HEK293 (cell line): ENCODE results near the gene ACSS2.

Experiments used
- CTCF ChIA-PET: fragments of 350-600 bp; formaldehyde crosslinking; extraction: SDS; loops from one replicate; lab custom pipeline; 2021; ENCODE audit warnings: antibody characterized with exemption; lab: Yijun Ruan, JAX
- POLR2A ChIA-PET: fragments of 300-600 bp; formaldehyde crosslinking; extraction: SDS; loops from one replicate; lab custom pipeline; 2020; ENCODE audit warnings: antibody characterized with exemption, inconsistent platforms; lab: Yijun Ruan, JAX
- H3K27ac ChIP-seq: fragments of 200-500 bp; sonication (Bioruptor generic); 2 replicates; pipeline ENCODE4 v1.5.1; 2014; ENCODE audit warnings: low read depth, low read length, control low read depth, inconsistent platforms; ENCODE audit errors: extremely low read depth
- H3K36me3 ChIP-seq, 2 experiments: fragments of 200-500 bp in 1 of 2; sonication (Bioruptor generic) in 1 of 2; 1 replicate in 1 of 2; 2 replicates in 1 of 2; pipeline ENCODE4 v1.5.1; 2014 to 2017; ENCODE audit warnings: inconsistent platforms in 2 of 2, low read length in 2 of 2; ENCODE audit not compliant: control insufficient read depth in 2 of 2, insufficient read depth in 1 of 2
- H3K4me1 ChIP-seq: fragments of 200-500 bp; sonication (Bioruptor generic); 2 replicates; pipeline ENCODE4 v1.5.1; 2014; ENCODE audit warnings: mild to moderate bottlenecking, low read length, inconsistent platforms; ENCODE audit not compliant: control insufficient read depth, insufficient read depth
- H3K4me3 ChIP-seq: 2 replicates; pipeline ENCODE4 v1.5.1; 2011; ENCODE audit warnings: low read depth, mild to moderate bottlenecking, control low read depth, low read length, moderate library complexity
- H3K9me3 ChIP-seq: fragments of 200-500 bp; sonication (Bioruptor generic); 2 replicates; pipeline ENCODE4 v1.5.1; 2014; ENCODE audit warnings: low read depth, low read length, inconsistent platforms; ENCODE audit not compliant: control insufficient read depth, insufficient read depth
- EGR2 ChIP-seq: fragments of 450-650 bp; formaldehyde crosslinking; IDR thresholded peaks from 2 replicates; pipeline ENCODE4 v1.5.1; 2016; ENCODE audit warnings: low read depth, missing biosample characterization, missing genetic modification characterization
- HOXA7 ChIP-seq: sonication (generic); formaldehyde crosslinking; IDR thresholded peaks from 2 replicates; pipeline ENCODE4 v1.8.1; 2022; ENCODE audit warnings: missing genetic modification reagents, borderline replicate concordance
- KLF17 ChIP-seq: fragments of 450-650 bp; formaldehyde crosslinking; IDR thresholded peaks from 2 replicates; pipeline ENCODE4 v1.5.1; 2016; ENCODE audit warnings: missing biosample characterization, missing genetic modification characterization
- OSR2 ChIP-seq: fragments of 450-650 bp; formaldehyde crosslinking; IDR thresholded peaks from 2 replicates; pipeline ENCODE4 v1.5.1; 2016; ENCODE audit warnings: missing biosample characterization, missing genetic modification characterization
- OVOL3 ChIP-seq: fragments of 450-650 bp; formaldehyde crosslinking; IDR thresholded peaks from 2 replicates; pipeline ENCODE4 v1.5.1; 2016; ENCODE audit warnings: missing biosample characterization, missing genetic modification characterization
- RBAK ChIP-seq: fragments of 450-650 bp; formaldehyde crosslinking; IDR thresholded peaks from 2 replicates; pipeline ENCODE4 v1.5.1; 2016; ENCODE audit warnings: missing biosample characterization, missing genetic modification characterization
- SP7 ChIP-seq: fragments of 450-650 bp; formaldehyde crosslinking; IDR thresholded peaks from 2 replicates; pipeline ENCODE4 v1.5.1; 2016; ENCODE audit warnings: missing biosample characterization, missing genetic modification characterization
- ZBTB1 ChIP-seq: fragments of 450-650 bp; formaldehyde crosslinking; IDR thresholded peaks from 2 replicates; pipeline ENCODE4 v1.5.1; 2016; ENCODE audit warnings: missing biosample characterization, missing genetic modification characterization
- ZBTB8A ChIP-seq: fragments of 450-650 bp; formaldehyde crosslinking; IDR thresholded peaks from 2 replicates; pipeline ENCODE4 v1.5.1; 2016; ENCODE audit warnings: missing biosample characterization, missing genetic modification characterization
- ZFHX2 ChIP-seq: fragments of 450-650 bp; formaldehyde crosslinking; conservative IDR thresholded peaks from 2 replicates; pipeline ENCODE4 v1.5.1; 2016; ENCODE audit warnings: missing biosample characterization, missing genetic modification characterization
- ZNF184 ChIP-seq: fragments of 450-650 bp; IDR thresholded peaks from 2 replicates; pipeline ENCODE4 v1.5.1; 2018; ENCODE audit warnings: missing biosample characterization, mild to moderate bottlenecking, missing genetic modification characterization
- ZNF302 ChIP-seq: fragments of 450-650 bp; formaldehyde crosslinking; IDR thresholded peaks from 2 replicates; pipeline ENCODE4 v1.5.1; 2016; ENCODE audit warnings: missing biosample characterization, missing genetic modification characterization, low read depth
- ZNF350 ChIP-seq: fragments of 450-650 bp; formaldehyde crosslinking; IDR thresholded peaks from 2 replicates; pipeline ENCODE4 v1.5.0; 2017; ENCODE audit warnings: missing biosample characterization, mild to moderate bottlenecking, missing genetic modification characterization
- ZNF391 ChIP-seq: fragments of 450-650 bp; formaldehyde crosslinking; IDR thresholded peaks from 2 replicates; pipeline ENCODE4 v1.5.1; 2016; ENCODE audit warnings: low read depth, missing biosample characterization, missing genetic modification characterization, borderline replicate concordance
- ZNF398 ChIP-seq: fragments of 450-650 bp; formaldehyde crosslinking; IDR thresholded peaks from 2 replicates; pipeline ENCODE4 v1.5.1; 2017; ENCODE audit warnings: missing biosample characterization, missing genetic modification characterization
- ZNF433 ChIP-seq: fragments of 450-650 bp; formaldehyde crosslinking; IDR thresholded peaks from 2 replicates; pipeline ENCODE4 v1.5.1; 2016; ENCODE audit warnings: missing biosample characterization, missing genetic modification characterization, low read depth
- ZNF549 ChIP-seq: fragments of 450-650 bp; IDR thresholded peaks from 2 replicates; pipeline ENCODE4 v1.5.1; 2018; ENCODE audit warnings: missing biosample characterization, missing genetic modification characterization, mild to moderate bottlenecking, inconsistent platforms, moderate library complexity
- ZNF624 ChIP-seq: fragments of 450-650 bp; formaldehyde crosslinking; IDR thresholded peaks from 2 replicates; pipeline ENCODE4 v1.5.1; 2017; ENCODE audit warnings: missing biosample characterization, missing genetic modification characterization
- ZNF626 ChIP-seq: fragments of 450-650 bp; sonication (Bioruptor Pico); formaldehyde crosslinking; IDR thresholded peaks from 2 replicates; pipeline ENCODE4 v1.5.1; 2018; ENCODE audit warnings: missing biosample characterization, missing genetic modification characterization, inconsistent platforms
- ZNF654 ChIP-seq: fragments of 450-650 bp; formaldehyde crosslinking; IDR thresholded peaks from 2 replicates; pipeline ENCODE4 v1.5.1; 2016; ENCODE audit warnings: low read depth, missing biosample characterization, missing genetic modification characterization
- ZNF658 ChIP-seq: fragments of 450-650 bp; formaldehyde crosslinking; IDR thresholded peaks from 2 replicates; pipeline ENCODE4; 2016; ENCODE audit warnings: missing biosample characterization, missing genetic modification characterization
- ZNF776 ChIP-seq: fragments of 450-650 bp; formaldehyde crosslinking; IDR thresholded peaks from 2 replicates; pipeline ENCODE4 v1.5.0; 2017; ENCODE audit warnings: missing biosample characterization, missing genetic modification characterization, borderline replicate concordance
- ZNF791 ChIP-seq: fragments of 450-650 bp; formaldehyde crosslinking; IDR thresholded peaks from 2 replicates; pipeline ENCODE4 v1.5.1; 2016; ENCODE audit warnings: missing biosample characterization, missing genetic modification characterization

ACSS2 gene

GRCh38 chr20:34931771-34932170 is 55.4 kb downstream of the ACSS2 start:
- Histone ChIP-seq H3K4me3 (no peak overlapping the region), H3K9me3 (no peaks in the 10 kb centered on the region), H3K4me1 (no peaks in the 10 kb centered on the region), H3K27ac (no peak overlapping the region), H3K36me3 (peaks cover 0 to 89% of the 10 kb centered on the region in 2 experiments; a peak in 2 of 3 replicates)
- TF ChIP-seq ZFHX2 (peak; percentile 36; the same call in 1 of the 2 replicates), ZNF776 (tag by site-specific recombination) (no peak), KLF17 (no peak)
- ChIA-PET POLR2A (no interaction called here), CTCF (interaction anchor here (0.9 kb wide), 1 partner anchor 58 kb away, joined by 4 read pairs; no protein-coding TSS in a partner anchor)

- Histone ChIP-seq H3K27ac (no peak overlapping the region), H3K4me3 (no peak overlapping the region), H3K36me3 (peaks cover 7 to 82% of the 10 kb centered on the region in 2 experiments; a peak in 2 of 3 replicates)
- POLR2A ChIA-PET: no interaction called here
- TF ChIP-seq OVOL3 (tag by site-specific recombination) (no peak), ZNF549 (no peak), ZNF776 (tag by site-specific recombination) (no peak), HOXA7 (CRISPR knock-in tag) (no peak), SP7 (peak; percentile 30; the same call in 1 of the 2 replicates), OSR2 (tag by site-specific recombination) (no peak), ZNF626 (tag by site-specific recombination) (no peak), ZBTB1 (no peak), ZNF184 (no peak), ZNF654 (no peak), ZFHX2 (peak; percentile 88), ZNF624 (no peak), ZNF658 (tag by site-specific recombination) (no peak), EGR2 (peak; percentile 79)
- TF ChIP-seq, all 188 proteins: peak for 3
- Histone ChIP-seq H3K9me3 (no peaks in the 10 kb centered on the region), H3K4me1 (no peaks in the 10 kb centered on the region)
- CTCF ChIA-PET: no interaction called here
Observed at GRCh38 chr20:34938466-34939163, 62.2 kb downstream of the ACSS2 start.

- TF ChIP-seq RBAK (tag by site-specific recombination): no peak
- TF ChIP-seq, all 188 proteins: peak for 0
- H3K36me3 ChIP-seq: peaks cover 7 to 86% of the 10 kb centered on the region in 2 experiments; a peak in 2 of 3 replicates
- CTCF ChIA-PET: no interaction called here
- H3K9me3 ChIP-seq: no peaks in the 10 kb centered on the region
- H3K4me3 ChIP-seq: no peak overlapping the region
- H3K4me1 ChIP-seq: no peaks in the 10 kb centered on the region
- H3K27ac ChIP-seq: no peak overlapping the region
- POLR2A ChIA-PET: no interaction called here
Observed at GRCh38 chr20:34940081-34940481, 63.7 kb downstream of the ACSS2 start.

GRCh38 chr20:34941226-34941625 is 64.8 kb downstream of the ACSS2 start:
- H3K4me3 ChIP-seq: no peak overlapping the region
- no peaks in the 10 kb centered on the region for H3K4me1 ChIP-seq
- TF ChIP-seq ZNF791: no peak
- TF ChIP-seq ZNF350 (tag by site-specific recombination): no peak
- TF ChIP-seq ZNF391 (tag by site-specific recombination): no peak
- no peak for TF ChIP-seq ZNF433 (tag by site-specific recombination)
- TF ChIP-seq ZNF398 (tag by site-specific recombination): no peak
- TF ChIP-seq ZNF302 (tag by site-specific recombination): no peak
- no peak for TF ChIP-seq ZNF654
- TF ChIP-seq ZBTB8A (tag by site-specific recombination): no peak
- H3K27ac ChIP-seq: no peak overlapping the region
- peaks cover 7 to 86% of the 10 kb centered on the region in 2 experiments; a peak in 2 of 3 replicates for H3K36me3 ChIP-seq
- POLR2A ChIA-PET: interaction anchor here (0.6 to 1.4 kb wide), 2 partner anchors 15 to 986 kb away, joined by 3 to 4 read pairs; partner anchors contain the start of genes GSS and MYH7B
- H3K9me3 ChIP-seq: no peaks in the 10 kb centered on the region
- CTCF ChIA-PET: interaction anchor here (0.9 kb wide), 1 partner anchor 30 kb away, joined by 5 read pairs; no protein-coding TSS in a partner anchor
